ENCODE data around the gene CNKSR3.

Gene CNKSR3

GRCh38 chr6:154410619-154411072 lies 99.8 kb downstream of the CNKSR3 start:
- no peak for DNase-seq

- no peak for DNase-seq
These were observed 101.5 kb downstream of the CNKSR3 start for GRCh38 chr6:154408891-154409500.

GRCh38 chr6:154407440-154407839 lies 103.0 kb downstream of the CNKSR3 start:
- no peak for DNase-seq

- no peak for DNase-seq
These were observed 103.6 kb downstream of the CNKSR3 start for GRCh38 chr6:154406869-154407268.

- DNase-seq = no peak
These were observed 104.2 kb downstream of the CNKSR3 start for GRCh38 chr6:154406301-154406700.

- no peak for DNase-seq
These were observed 105.6 kb downstream of the CNKSR3 start for GRCh38 chr6:154404791-154405400.

GRCh38 chr6:154403788-154404187 lies 106.7 kb downstream of the CNKSR3 start:
- no peak for DNase-seq

- DNase-seq = no peak
These were observed 108.3 kb downstream of the CNKSR3 start for GRCh38 chr6:154402081-154402780.

- DNase-seq = no peak
These were observed 111.4 kb downstream of the CNKSR3 start for GRCh38 chr6:154399097-154399496.

- no peak for DNase-seq
These were observed 112.8 kb downstream of the CNKSR3 start for GRCh38 chr6:154397491-154398195.

- no peak for DNase-seq
These were observed 114.6 kb downstream of the CNKSR3 start for GRCh38 chr6:154395878-154396277.

- DNase-seq = no peak
These were observed 115.2 kb downstream of the CNKSR3 start for GRCh38 chr6:154395316-154395715.

GRCh38 chr6:154394571-154394970 lies 115.9 kb downstream of the CNKSR3 start:
- DNase-seq = no peak

- DNase-seq = no peak
These were observed 120.5 kb downstream of the CNKSR3 start for GRCh38 chr6:154390034-154390433.

GRCh38 chr6:154388803-154389202 lies 121.7 kb downstream of the CNKSR3 start:
- DNase-seq = no peak

GRCh38 chr6:154386848-154387717 lies 123.4 kb downstream of the CNKSR3 start:
- no peak for DNase-seq

GRCh38 chr6:154384191-154384590 lies 126.3 kb downstream of the CNKSR3 start:
- DNase-seq = no peak

- DNase-seq = no peak
These were observed 127.2 kb downstream of the CNKSR3 start for GRCh38 chr6:154383273-154383672.

GRCh38 chr6:154382740-154383139 lies 127.7 kb downstream of the CNKSR3 start:
- DNase-seq = no peak

- no peak for DNase-seq
These were observed 128.9 kb downstream of the CNKSR3 start for GRCh38 chr6:154381548-154381947.

- DNase-seq = no peak
These were observed 129.7 kb downstream of the CNKSR3 start for GRCh38 chr6:154380741-154381140.

GRCh38 chr6:154379585-154379984 lies 130.9 kb downstream of the CNKSR3 start:
- no peak for DNase-seq

- no peak for DNase-seq
These were observed 132.0 kb downstream of the CNKSR3 start for GRCh38 chr6:154378518-154378917.

All from GDM1 (cell line).